Subcutaneous abdominal adipose tissue (tissue), 5 donors: ENCODE measurements around the gene MSI2.

Experiments
- H3K27ac ChIP-seq: one replicate; pipeline ENCODE4 v1.7.0; 2013; ENCODE audit warnings: low read depth, mild to moderate bottlenecking, inconsistent platforms, low read length, moderate library complexity
- H3K27me3 ChIP-seq, 5 donors: one replicate each; pipeline ENCODE4 v1.7.0; 2013; ENCODE audit warnings: low read length in 5 of 5, inconsistent platforms in 1 of 5; ENCODE audit not compliant: control insufficient read depth in 5 of 5, insufficient read depth in 4 of 5
- H3K36me3 ChIP-seq, 5 donors: one replicate each; pipeline ENCODE4 v1.7.0; 2013; ENCODE audit warnings: low read length in 5 of 5; ENCODE audit not compliant: control insufficient read depth in 5 of 5, insufficient read depth in 5 of 5
- H3K4me1 ChIP-seq, 5 donors: one replicate each; pipeline ENCODE4 v1.7.0; 2013; ENCODE audit warnings: low read length in 5 of 5, mild to moderate bottlenecking in 3 of 5, moderate library complexity in 1 of 5; ENCODE audit not compliant: control insufficient read depth in 5 of 5, insufficient read depth in 5 of 5
- H3K4me3 ChIP-seq, 5 donors: one replicate each; pipeline ENCODE4 v1.7.0; 2013; ENCODE audit warnings: low read length in 5 of 5, low read depth in 1 of 5
- H3K9ac ChIP-seq, 5 donors: one replicate each; pipeline ENCODE4 v1.7.0; 2013; ENCODE audit warnings: low read length in 5 of 5, mild to moderate bottlenecking in 4 of 5, moderate library complexity in 3 of 5
- H3K9me3 ChIP-seq, 5 donors: one replicate each; pipeline ENCODE4 v1.7.0; 2013; ENCODE audit warnings: low read length in 5 of 5; ENCODE audit not compliant: control insufficient read depth in 5 of 5
- donor health status: healthy.
- donor health status: healthy.
- donor health status: healthy.
- donor health status: healthy.
- donor health status: healthy.

MSI2 gene

GRCh38 chr17:57636274-57636673 lies 380.0 kb downstream of the MSI2 start:
- H3K36me3 ChIP-seq: peaks cover 0 to 4% (median 0%) of the 10 kb centered on the region in 5 donors
- no peaks in the 10 kb centered on the region for H3K27me3 ChIP-seq
- no peaks in the 10 kb centered on the region for H3K9me3 ChIP-seq
- H3K4me3 ChIP-seq: no peak overlapping the region
- no peak overlapping the region for H3K27ac ChIP-seq
- H3K4me1 ChIP-seq: no peaks in the 10 kb centered on the region
- no peak overlapping the region for H3K9ac ChIP-seq

GRCh38 chr17:57636985-57637665 lies 380.8 kb downstream of the MSI2 start:
- no peak overlapping the region for H3K9ac ChIP-seq
- H3K9me3 ChIP-seq: no peaks in the 10 kb centered on the region
- H3K27ac ChIP-seq: no peak overlapping the region
- peaks cover 0 to 4% (median 0%) of the 10 kb centered on the region in 5 donors for H3K36me3 ChIP-seq
- H3K27me3 ChIP-seq: no peaks in the 10 kb centered on the region
- no peak overlapping the region for H3K4me3 ChIP-seq
- H3K4me1 ChIP-seq: no peaks in the 10 kb centered on the region

- H3K27me3 ChIP-seq: no peaks in the 10 kb centered on the region
- no peaks in the 10 kb centered on the region for H3K4me1 ChIP-seq
- no peak overlapping the region for H3K4me3 ChIP-seq
- H3K27ac ChIP-seq: no peak overlapping the region
- no peak overlapping the region for H3K9ac ChIP-seq
- H3K36me3 ChIP-seq: peaks cover 0 to 4% (median 0%) of the 10 kb centered on the region in 5 donors
- no peaks in the 10 kb centered on the region for H3K9me3 ChIP-seq
These were observed 381.3 kb downstream of the MSI2 start for GRCh38 chr17:57637666-57638010.

GRCh38 chr17:57638284-57638683 lies 382.0 kb downstream of the MSI2 start:
- H3K27ac ChIP-seq: no peak overlapping the region
- H3K27me3 ChIP-seq: no peaks in the 10 kb centered on the region
- no peak overlapping the region for H3K4me3 ChIP-seq
- no peaks in the 10 kb centered on the region for H3K4me1 ChIP-seq
- no peak overlapping the region for H3K9ac ChIP-seq
- H3K9me3 ChIP-seq: no peaks in the 10 kb centered on the region
- peaks cover 0 to 3% (median 0%) of the 10 kb centered on the region in 5 donors for H3K36me3 ChIP-seq

GRCh38 chr17:57639381-57639780 lies 383.1 kb downstream of the MSI2 start:
- no peaks in the 10 kb centered on the region for H3K27me3 ChIP-seq
- H3K4me3 ChIP-seq: no peak overlapping the region
- no peaks in the 10 kb centered on the region for H3K36me3 ChIP-seq
- no peak overlapping the region for H3K27ac ChIP-seq
- H3K4me1 ChIP-seq: no peaks in the 10 kb centered on the region
- H3K9ac ChIP-seq: no peak overlapping the region
- H3K9me3 ChIP-seq: no peaks in the 10 kb centered on the region

GRCh38 chr17:57640079-57640478 lies 383.8 kb downstream of the MSI2 start:
- H3K9ac ChIP-seq: no peak overlapping the region
- H3K4me1 ChIP-seq: no peaks in the 10 kb centered on the region
- no peaks in the 10 kb centered on the region for H3K9me3 ChIP-seq

GRCh38 chr17:57641761-57642160 lies 385.4 kb downstream of the MSI2 start:
- Histone ChIP-seq H3K9ac (no peak overlapping the region), H3K27me3 (no peaks in the 10 kb centered on the region), H3K9me3 (no peaks in the 10 kb centered on the region), H3K36me3 (no peaks in the 10 kb centered on the region), H3K27ac (no peak overlapping the region), H3K4me1 (no peaks in the 10 kb centered on the region), H3K4me3 (no peak overlapping the region)

More at GRCh38 chr17:57640079-57640478, 383.8 kb downstream of the MSI2 start:
- no peak overlapping the region for H3K4me3 ChIP-seq
- H3K27ac ChIP-seq: no peak overlapping the region
- no peaks in the 10 kb centered on the region for H3K27me3 ChIP-seq
- H3K36me3 ChIP-seq: no peaks in the 10 kb centered on the region

GRCh38 chr17:57643062-57643461 lies 386.7 kb downstream of the MSI2 start:
- H3K36me3 ChIP-seq: no peaks in the 10 kb centered on the region
- H3K4me3 ChIP-seq: no peak overlapping the region
- no peaks in the 10 kb centered on the region for H3K9me3 ChIP-seq
- H3K27me3 ChIP-seq: no peaks in the 10 kb centered on the region
- no peak overlapping the region for H3K9ac ChIP-seq
- no peaks in the 10 kb centered on the region for H3K4me1 ChIP-seq
- no peak overlapping the region for H3K27ac ChIP-seq

GRCh38 chr17:57644326-57644725 lies 388.0 kb downstream of the MSI2 start:
- no peak overlapping the region for H3K4me3 ChIP-seq
- no peaks in the 10 kb centered on the region for H3K36me3 ChIP-seq
- H3K9ac ChIP-seq: no peak overlapping the region
- no peak overlapping the region for H3K27ac ChIP-seq
- no peaks in the 10 kb centered on the region for H3K27me3 ChIP-seq
- no peaks in the 10 kb centered on the region for H3K4me1 ChIP-seq
- H3K9me3 ChIP-seq: no peaks in the 10 kb centered on the region

GRCh38 chr17:57645950-57646665 lies 389.8 kb downstream of the MSI2 start:
- H3K9ac ChIP-seq: no peak overlapping the region
- H3K4me1 ChIP-seq: no peaks in the 10 kb centered on the region
- no peaks in the 10 kb centered on the region for H3K9me3 ChIP-seq
- H3K4me3 ChIP-seq: no peak overlapping the region
- no peak overlapping the region for H3K27ac ChIP-seq
- no peaks in the 10 kb centered on the region for H3K27me3 ChIP-seq
- H3K36me3 ChIP-seq: no peaks in the 10 kb centered on the region
